NAMALWA (cell line): ENCODE data around the gene PBRM1.

Source experiments
- DNase-seq: peaks from one replicate; pipeline ENCODE4 v3.0.0-alpha.2; 2015; ENCODE audit warnings: low spot score

Gene PBRM1

GRCh38 chr3:52670621-52671521, 14.8 kb downstream of the PBRM1 start:
- DNase-seq, result no peak

DNA sequence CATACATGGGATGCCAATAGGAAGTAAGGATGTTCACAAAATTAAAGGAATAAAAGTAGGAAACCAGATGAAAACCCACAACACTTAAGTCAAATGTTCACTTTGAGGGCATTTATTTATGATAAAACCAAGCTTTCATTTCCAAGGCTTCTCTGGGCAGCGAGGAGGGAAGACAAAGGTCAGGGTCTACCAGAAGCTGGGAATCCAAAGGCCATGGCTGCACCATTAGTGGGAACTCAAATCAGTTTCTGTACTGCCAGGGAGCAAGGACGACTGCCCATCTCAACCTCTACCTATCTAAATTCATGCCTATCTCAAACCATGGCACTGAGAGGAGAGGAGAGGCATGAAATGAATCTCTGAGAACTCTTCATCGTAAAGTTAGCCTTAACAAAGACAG, 22.6 kb downstream of the PBRM1 start:
- no peak for DNase-seq

GRCh38 chr3:52660046-52660445, 25.7 kb downstream of the PBRM1 start:
- DNase-seq, result no peak

- no peak for DNase-seq
Observed at GRCh38 chr3:52655895-52656294, 29.8 kb downstream of the PBRM1 start.

- no peak for DNase-seq
Observed at GRCh38 chr3:52651592-52651991, 34.1 kb downstream of the PBRM1 start.

GRCh38 chr3:52650439-52650838, 35.3 kb downstream of the PBRM1 start:
- no peak for DNase-seq

DNA sequence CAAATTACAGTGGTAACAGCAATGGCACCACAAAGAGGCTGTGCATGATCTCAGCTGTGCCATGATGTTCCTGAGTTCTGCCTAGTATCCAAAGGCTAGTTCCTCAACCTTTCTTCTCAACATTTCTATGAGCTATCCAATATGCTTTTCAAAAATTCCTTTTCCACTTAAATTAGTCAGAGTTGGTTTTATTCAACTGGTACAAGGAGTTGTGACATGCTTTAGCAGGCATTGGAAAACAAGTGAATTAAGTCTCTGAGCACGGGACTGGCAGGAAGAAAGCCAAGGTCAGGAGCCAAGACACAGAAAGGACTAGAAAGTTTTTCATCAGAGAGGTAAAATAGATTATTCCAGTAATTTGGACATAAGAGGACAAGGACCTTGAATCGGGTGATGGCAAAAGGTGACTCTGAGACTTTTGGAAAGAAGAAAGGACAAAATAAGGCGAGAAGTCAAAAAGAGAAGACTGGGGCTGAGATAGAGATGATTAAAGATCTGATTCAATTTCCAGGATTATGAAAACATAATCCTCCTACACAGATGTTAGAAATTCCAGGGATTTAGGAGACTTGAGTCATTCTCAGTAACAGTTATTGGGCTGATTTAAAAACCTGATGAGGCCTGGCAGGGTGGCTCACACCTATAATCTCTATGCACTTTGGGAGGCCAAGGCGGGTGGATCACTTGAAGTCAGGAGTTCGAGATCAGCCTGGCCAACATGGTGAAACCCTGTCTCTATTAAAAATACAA, 36.1 kb downstream of the PBRM1 start:
- no peak for DNase-seq

GRCh38 chr3:52645549-52645948, 40.2 kb downstream of the PBRM1 start:
- DNase-seq, result no peak

DNA sequence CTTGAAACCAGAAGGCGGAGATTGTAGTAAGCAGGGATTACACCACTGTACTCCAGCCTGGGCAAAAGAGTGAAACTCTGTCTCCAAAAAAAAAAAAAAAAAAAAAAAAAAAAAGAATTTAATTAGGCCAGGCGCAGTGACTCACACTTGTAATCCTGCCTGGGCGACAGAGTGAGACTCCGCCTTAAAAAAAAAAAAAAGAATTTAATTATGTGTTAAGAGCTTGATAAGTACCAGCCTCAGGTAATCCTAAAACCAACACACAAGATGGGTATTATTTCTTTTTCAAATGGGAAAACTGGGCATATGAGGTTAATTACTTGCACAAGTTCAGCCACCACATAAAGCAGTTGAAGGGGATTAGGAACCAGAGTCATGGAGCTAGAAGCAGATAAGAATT, 49.0 kb downstream of the PBRM1 start:
- DNase-seq, result no peak

DNA sequence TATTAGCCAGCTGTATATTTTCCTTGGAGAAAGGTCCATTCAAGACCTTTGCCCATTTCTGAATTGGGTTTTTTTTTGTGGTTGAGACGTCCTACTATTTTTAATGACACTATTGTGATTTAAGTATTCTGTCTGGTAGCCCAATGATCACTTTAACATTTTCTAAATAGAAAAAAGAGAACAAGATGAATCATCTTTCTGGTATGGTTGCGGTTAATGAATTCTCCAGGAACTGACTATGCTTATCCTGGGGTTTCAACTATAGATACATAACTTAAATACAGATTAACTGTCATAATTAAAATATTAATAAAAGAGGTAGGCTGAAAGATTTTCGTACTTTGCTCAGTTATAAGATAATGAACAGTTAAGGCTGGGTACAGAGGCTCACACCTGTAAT, 51.9 kb downstream of the PBRM1 start:
- no peak for DNase-seq

DNA sequence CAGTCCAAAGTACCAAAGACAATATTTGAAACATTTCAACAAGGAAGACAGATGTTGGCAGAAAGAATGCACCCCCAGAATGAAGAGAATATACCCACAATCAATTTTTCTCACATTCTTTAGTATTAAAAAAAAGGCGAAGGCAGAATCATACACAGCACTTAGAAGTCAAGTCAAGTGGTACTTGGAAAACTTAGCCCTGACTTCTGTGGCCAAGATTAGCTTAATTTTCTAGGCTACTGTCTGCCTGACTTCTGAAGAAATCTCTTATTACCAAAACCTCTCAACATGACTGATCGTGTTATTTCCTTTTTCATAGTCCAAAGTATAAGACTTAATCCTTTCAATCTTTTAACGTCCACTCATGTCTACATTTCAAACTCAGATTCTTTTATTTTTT, 60.7 kb downstream of the PBRM1 start:
- DNase-seq, result no peak

DNA sequence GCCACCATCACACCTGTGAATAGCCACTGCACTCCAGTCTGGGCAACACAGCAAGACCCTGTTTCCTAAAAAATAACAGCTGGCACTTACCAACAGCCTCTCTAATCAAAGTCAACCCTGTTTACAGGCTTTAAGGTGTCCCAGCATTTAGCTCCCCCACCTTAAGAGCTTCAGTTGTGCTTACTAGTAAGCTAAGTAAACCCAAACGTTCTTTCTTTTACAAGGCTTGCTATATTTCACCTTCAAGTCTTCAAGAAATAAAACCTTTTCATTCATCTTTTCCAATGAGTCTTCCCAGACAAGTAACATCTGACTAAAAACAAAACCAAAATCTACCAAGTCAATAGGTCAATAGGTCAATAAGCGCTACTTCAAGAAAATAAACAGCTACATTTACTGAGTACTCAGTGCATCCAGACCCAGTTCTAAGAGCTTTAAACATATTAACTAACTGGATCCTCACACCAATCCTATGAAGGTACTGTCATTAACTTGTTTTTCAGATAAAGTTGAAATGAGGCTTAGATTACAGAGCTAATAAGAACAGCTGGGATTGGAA, 62.4 kb downstream of the PBRM1 start:
- no peak for DNase-seq

GRCh38 chr3:52620580-52620979, 65.1 kb downstream of the PBRM1 start:
- DNase-seq, result no peak

- DNase-seq, result no peak
Observed at GRCh38 chr3:52615166-52615565, 70.5 kb downstream of the PBRM1 start.

GRCh38 chr3:52614689-52615088, 71.0 kb downstream of the PBRM1 start:
- no peak for DNase-seq

GRCh38 chr3:52609316-52609815, 76.3 kb downstream of the PBRM1 start:
- no peak for DNase-seq

DNA sequence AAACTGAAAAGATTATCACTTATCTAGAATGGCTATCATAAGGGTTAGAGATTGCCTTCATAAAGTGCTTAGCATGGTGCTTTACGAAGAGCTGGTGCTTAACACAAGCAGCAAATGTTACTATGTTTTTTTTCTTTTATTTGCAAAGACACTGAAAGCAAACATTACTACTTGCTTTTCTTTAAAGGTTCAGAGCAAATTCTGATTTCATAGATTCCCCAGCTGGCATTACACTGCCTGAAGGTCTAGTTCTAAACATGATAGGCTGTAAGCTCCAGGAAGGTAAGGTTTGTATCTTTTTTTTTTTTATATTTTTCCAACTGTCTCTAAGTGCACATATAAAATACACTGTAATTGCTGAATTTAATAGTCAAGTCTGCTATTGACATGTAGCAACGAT, 77.4 kb downstream of the PBRM1 start:
- DNase-seq, result no peak

- DNase-seq, result no peak
Observed at GRCh38 chr3:52606373-52607085, 79.2 kb downstream of the PBRM1 start.

- DNase-seq, result no peak
Observed at GRCh38 chr3:52600258-52600657, 85.5 kb downstream of the PBRM1 start.

DNA sequence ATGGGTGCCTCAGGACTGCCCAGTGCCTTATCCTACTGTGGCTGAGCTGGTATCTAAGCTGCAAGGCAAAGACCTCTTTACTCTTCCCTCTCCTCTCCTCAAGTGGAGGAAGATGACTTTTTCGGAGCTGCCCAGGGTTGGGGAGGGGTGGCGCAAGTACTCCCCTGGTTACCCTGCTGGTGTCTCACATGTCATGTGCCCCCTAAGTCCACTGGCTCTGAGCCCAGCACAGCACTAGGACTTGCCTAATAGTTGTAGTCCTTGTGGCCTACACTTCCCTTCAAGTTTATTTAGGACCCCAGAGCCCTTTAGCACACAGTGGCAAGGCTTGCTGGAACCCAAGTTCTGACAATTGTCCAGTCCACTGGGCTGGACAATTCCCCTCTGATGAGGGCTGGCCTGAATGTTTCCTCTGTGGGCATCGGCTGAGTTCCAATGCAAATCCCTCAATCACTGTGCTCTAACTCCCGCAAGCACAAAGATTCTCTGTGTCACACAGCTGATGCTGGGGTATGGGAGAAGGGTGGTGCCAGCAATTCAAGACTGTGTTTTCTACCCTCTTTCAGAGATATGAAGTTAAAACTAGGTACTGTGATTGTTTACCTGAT, 89.0 kb downstream of the PBRM1 start:
- no peak for DNase-seq

GRCh38 chr3:52593103-52593502, 92.6 kb downstream of the PBRM1 start:
- no peak for DNase-seq
